Spleen (tissue), 11 donors: ENCODE measurements around the gene ZCCHC3. TPM values are rescaled to one million over a fixed set of nuclear protein-coding genes. Genes with fewer than 3 reads are reported as not detected.

Source experiments
- DNase-seq: peaks from one replicate; pipeline ENCODE4 v3.0.0-alpha.2; 2020
- H3K27ac ChIP-seq, 8 donors: fragments of 200-600 bp; sonication (generic) in 7 of 8; 1 replicate in 4 of 8; 2 replicates in 4 of 8; pipeline versions ENCODE4 v1.5.0 to v1.8.0; 2016 to 2021; ENCODE audit warnings: inconsistent platforms in 4 of 8, mild to moderate bottlenecking in 4 of 8, moderate library complexity in 1 of 8
- H3K27me3 ChIP-seq, 7 donors: fragments of 200-600 bp; sonication (generic) in 6 of 7; replicated peaks in 1 of 7; 1 replicate in 4 of 7; 2 replicates in 3 of 7; pipeline versions ENCODE4 v1.5.0 to v1.8.0; 2016 to 2021; ENCODE audit warnings: inconsistent platforms in 3 of 7, mild to moderate bottlenecking in 1 of 7
- H3K36me3 ChIP-seq, 6 donors: fragments of 200-600 bp; sonication (generic) in 5 of 6; 1 replicate in 4 of 6; 2 replicates in 2 of 6; pipeline versions ENCODE4 v1.5.0 to v1.8.0; 2016 to 2021; ENCODE audit warnings: inconsistent platforms in 2 of 6
- H3K4me1 ChIP-seq, 6 donors: fragments of 200-600 bp; sonication (generic) in 5 of 6; 1 replicate in 3 of 6; 2 replicates in 3 of 6; pipeline versions ENCODE4 v1.5.0 to v1.8.0; 2016 to 2021; ENCODE audit warnings: inconsistent platforms in 3 of 6
- H3K4me3 ChIP-seq, 8 donors: fragments of 200-600 bp; sonication (generic) in 7 of 8; 1 replicate in 4 of 8; 2 replicates in 4 of 8; pipeline versions ENCODE4 v1.5.0 to v1.8.0; 2016 to 2021; ENCODE audit warnings: inconsistent platforms in 4 of 8, mild to moderate bottlenecking in 4 of 8, moderate library complexity in 2 of 8
- H3K9me3 ChIP-seq, 8 donors: fragments of 200-600 bp; sonication (generic) in 7 of 8; 1 replicate in 4 of 8; 2 replicates in 4 of 8; pipeline versions ENCODE4 v1.5.0 to v1.8.0; 2016 to 2021; ENCODE audit warnings: inconsistent platforms in 4 of 8
- CTCF ChIP-seq, 11 experiments: fragments of 200-600 bp in 7 of 11; fragments of 450-650 bp in 4 of 11; sonication (generic) in 4 of 11; IDR thresholded peaks in 8 of 11; conservative IDR thresholded peaks in 3 of 11; 1 replicate in 7 of 11; 2 replicates in 4 of 11; pipeline versions ENCODE4 v1.4.0 to v1.8.0; 2016 to 2021; ENCODE audit warnings: antibody characterized with exemption in 11 of 11, inconsistent platforms in 4 of 11, mild to moderate bottlenecking in 1 of 11
- POLR2A ChIP-seq, 3 donors: fragments of 450-650 bp; IDR thresholded peaks; one replicate each; pipeline ENCODE4 v1.5.1; 2017; ENCODE audit warnings: antibody characterized with exemption in 3 of 3, mild to moderate bottlenecking in 1 of 3
- POLR2AphosphoS5 ChIP-seq, 3 donors: sonication (generic); formaldehyde crosslinking; IDR thresholded peaks; one replicate each; pipeline ENCODE4 v1.5.1; 2017; ENCODE audit warnings: antibody characterized with exemption in 3 of 3
- WGBS, 5 donors: extraction: QIAGEN DNeasy Blood & Tissue Kit in 3 of 5; methylation state at CpG; one replicate each; pipeline versions ENCODE4 v1.1.5 to v1.1.7; 2013 to 2018; 5-methylcytosine and 5-hydroxymethylcytosine counted together
- intact Hi-C: fragments of 100-400 bp; cut with DNase I; formaldehyde crosslinking; loops from one replicate; pipeline ENCODE4 v1.15.0; 2023; ENCODE audit warnings: low total_unique reads
- polyA plus RNA-seq, 3 donors: library from polyadenylated mRNA; stranded (reverse); fragments of 200-250 nt; gene quantifications; one replicate each; pipeline ENCODE4 v1.2.1, GENCODE V29; 2013
- total RNA-seq, 7 donors: library from RNA; depleted of rRNA in 3 of 7; stranded (reverse); fragments of >200 nt in 3 of 7; fragmentation: NEBNext Ultra II Directional in 4 of 7; extraction: Animal tissue kit (Norgen Biotek cat#: 25700) in 4 of 7; gene quantifications; one replicate each; pipeline versions ENCODE4 v1.1.0 to v1.2.1, GENCODE V29; 2016 to 2021
- donor health status: healthy with polysubstance abuse.
- donor health status: DM: no; HTN: no; CAD: no; lungs with moderate emphysema.
- donor health status: DM: no; HTN: no; CAD: no.
- donor health status: Bipolar disorder and iron deficiency.
- donor health status: healthy.
- donor health status: DM: no; HTN: no; CAD: no.
- donor health status: DM: yes; HTN: yes; CAD: no.

Gene ZCCHC3
- total and polyA plus RNA-seq, 10 donors, result 17.4 to 26.6 (median 23.0) TPM

- intact Hi-C loops, result no loop called here
- H3K4me1 ChIP-seq, result peaks cover 5 to 27% (median 18%) of the 10 kb centered on the region in 6 donors
- no peaks in the 10 kb centered on the region for H3K36me3 ChIP-seq
- 10 to 22% (median 13%) methylated on average over 6 of the region's 6 CpGs for WGBS, 5 donors
- no peaks in the 10 kb centered on the region for H3K9me3 ChIP-seq
- TF ChIP-seq POLR2A (IDR thresholded peaks at IDR 0.05) (no peak), POLR2AphosphoS5 (IDR thresholded peaks at IDR 0.05) (no peak), CTCF (IDR thresholded peaks at IDR 0.05 in 8 of 11, conservative IDR thresholded peaks at IDR 0.05 in 3 of 11) (peak in 1 of 11 experiments; percentile 12)
- DNase-seq, result no peak
- H3K27ac ChIP-seq, result peak overlapping the region; percentile 39 to 88 (median 80)
- peak overlapping the region in 5 of 8 donors; percentile 38 to 68 (median 44) for H3K4me3 ChIP-seq
- no peaks in the 10 kb centered on the region for H3K27me3 ChIP-seq
These were observed 12.0 kb downstream of the ZCCHC3 start for GRCh38 chr20:309306-309840.

- Histone ChIP-seq H3K9me3 (no peaks in the 10 kb centered on the region), H3K36me3 (no peaks in the 10 kb centered on the region), H3K27ac (peak overlapping the region; percentile 39 to 88 (median 80)), H3K4me3 (peak overlapping the region in 7 of 8 donors; percentile 31 to 68 (median 44)), H3K27me3 (no peaks in the 10 kb centered on the region), H3K4me1 (peaks cover 5 to 27% (median 18%) of the 10 kb centered on the region in 6 donors)
- peak; percentile 94 for DNase-seq
- peak in 2 of 3 donors; percentile 52 to 80 for TF ChIP-seq POLR2AphosphoS5 (IDR thresholded peaks at IDR 0.05)
- no peak for TF ChIP-seq CTCF (IDR thresholded peaks at IDR 0.05 in 8 of 11, conservative IDR thresholded peaks at IDR 0.05 in 3 of 11)
- WGBS, 5 donors, result 6 to 11% (median 9%) methylated on average over 31 of the region's 31 CpGs
- intact Hi-C loops, result no loop called here
These were observed 12.7 kb downstream of the ZCCHC3 start for GRCh38 chr20:309841-310644.

GRCh38 chr20:310645-311044 lies 13.3 kb downstream of the ZCCHC3 start:
- intact Hi-C loops, result no loop called here
- peak overlapping the region in 6 of 8 donors; percentile 78 to 88 (median 80) for H3K27ac ChIP-seq
- no peak for DNase-seq

More at GRCh38 chr20:310645-311044, 13.3 kb downstream of the ZCCHC3 start:
- Histone ChIP-seq H3K4me3 (peak overlapping the region in 7 of 8 donors; percentile 31 to 68 (median 44)), H3K27me3 (no peaks in the 10 kb centered on the region), H3K9me3 (no peaks in the 10 kb centered on the region), H3K36me3 (no peaks in the 10 kb centered on the region), H3K4me1 (peaks cover 5 to 27% (median 18%) of the 10 kb centered on the region in 6 donors)
- TF ChIP-seq POLR2AphosphoS5 (IDR thresholded peaks at IDR 0.05) (no peak), CTCF (IDR thresholded peaks at IDR 0.05 in 8 of 11, conservative IDR thresholded peaks at IDR 0.05 in 3 of 11) (no peak), POLR2A (IDR thresholded peaks at IDR 0.05) (no peak)
- WGBS, 5 donors, result 9 to 15% (median 12%) methylated on average over 7 of the region's 7 CpGs
